HAP-1 (cell line): ENCODE results near the gene KRTAP4-6.
"Not testable (repeated sequence)": the region's sequence is repeated elsewhere in the genome, so short reads cannot be mapped to it uniquely, and the experiment has no call there.

Source experiments
- DNase-seq, 2 experiments: peaks; one replicate each; pipeline ENCODE4 v3.0.0-alpha.2; 2016 to 2020; ENCODE audit warnings: low spot score in 2 of 2
- H3K27me3 ChIP-seq: fragments of 250-450 bp; sonication (Bioruptor Pico); 2 replicates; pipeline ENCODE4 v1.5.1; 2020; ENCODE audit warnings: low read depth, mild to moderate bottlenecking, moderate library complexity
- H3K36me3 ChIP-seq: fragments of 250-450 bp; sonication (Bioruptor Pico); replicated peaks from 2 replicates; pipeline ENCODE4 v1.5.1; 2020; ENCODE audit warnings: mild to moderate bottlenecking
- H3K4me1 ChIP-seq: fragments of 250-450 bp; sonication (Bioruptor Pico); 2 replicates; pipeline ENCODE4 v1.5.1; 2020; ENCODE audit warnings: mild to moderate bottlenecking
- H3K4me3 ChIP-seq: fragments of 250-450 bp; sonication (Bioruptor Pico); 2 replicates; pipeline ENCODE4 v1.5.1; 2020; ENCODE audit warnings: mild to moderate bottlenecking, moderate library complexity
- H3K9me3 ChIP-seq: fragments of 250-450 bp; sonication (Bioruptor Pico); 2 replicates; pipeline ENCODE4 v1.5.1; 2020; ENCODE audit warnings: mild to moderate bottlenecking, moderate library complexity
- in situ Hi-C: fragments of 300-500 bp; cut with MboI; formaldehyde crosslinking; loops from 3 replicates; pipeline ENCODE4 v1.14.3; 2020; ENCODE audit warnings: low sequenced_read_pairs, inconsistent platforms, mixed read lengths

KRTAP4-6 gene

DNA sequence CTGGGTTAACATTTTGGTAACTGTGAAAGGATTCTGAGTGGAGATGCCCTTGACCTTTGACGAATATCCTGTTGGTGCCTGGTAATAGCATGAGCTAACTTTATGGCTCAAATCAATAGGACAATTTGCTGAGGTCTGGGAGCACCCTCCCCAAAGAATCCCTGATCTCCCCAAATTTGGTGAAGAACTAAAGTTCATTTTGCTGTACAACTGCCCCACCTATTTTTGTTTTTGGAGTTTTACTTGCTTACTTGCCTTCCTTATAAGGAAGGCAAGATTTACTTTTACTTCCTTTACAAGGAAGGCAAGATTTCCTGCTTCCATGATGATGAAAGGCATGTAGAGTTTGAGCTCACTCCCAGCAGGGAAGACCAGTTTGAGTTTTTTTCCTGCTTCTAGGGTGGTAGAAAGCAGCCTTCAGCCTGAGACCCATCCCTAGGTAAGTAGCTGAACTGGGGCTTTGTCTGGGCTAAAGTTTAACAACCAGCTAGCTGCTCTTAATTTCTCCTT is 32.3 kb downstream of the KRTAP4-6 start:
- no peaks in the 10 kb centered on the region for H3K4me1 ChIP-seq
- no peak for DNase-seq
- no peaks in the 10 kb centered on the region; the same call in 1 of the 2 replicates for H3K9me3 ChIP-seq
- no peaks in the 10 kb centered on the region for H3K36me3 ChIP-seq
- H3K27me3 ChIP-seq = no peaks in the 10 kb centered on the region
- in situ Hi-C loops = no loop called here
- H3K4me3 ChIP-seq = no peak overlapping the region

DNA sequence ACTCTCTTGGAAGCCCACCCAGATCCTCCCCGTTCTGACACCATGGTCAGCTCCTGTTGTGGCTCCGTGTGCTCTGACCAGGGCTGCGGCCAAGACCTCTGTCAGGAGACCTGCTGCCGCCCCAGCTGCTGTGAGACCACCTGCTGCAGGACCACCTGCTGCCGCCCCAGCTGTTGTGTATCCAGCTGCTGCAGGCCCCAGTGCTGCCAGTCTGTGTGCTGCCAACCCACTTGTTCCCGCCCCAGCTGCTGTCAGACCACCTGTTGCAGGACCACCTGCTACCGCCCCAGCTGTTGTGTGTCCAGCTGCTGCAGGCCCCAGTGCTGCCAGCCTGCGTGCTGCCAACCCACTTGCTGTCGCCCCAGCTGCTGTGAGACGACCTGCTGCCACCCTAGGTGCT is 35.0 kb downstream of the KRTAP4-6 start, which contains the start of gene KRTAP4-9:
TSS of gene KRTAP4-9 (plus strand) at position 43 of the 400 bp plus-strand sequence. CDS start at position 43, 0 bp downstream.
- H3K4me3 ChIP-seq, H3K36me3 ChIP-seq, in situ Hi-C loops, H3K27me3 ChIP-seq, DNase-seq, H3K9me3 ChIP-seq, H3K4me1 ChIP-seq: not testable (repeated sequence)

DNA sequence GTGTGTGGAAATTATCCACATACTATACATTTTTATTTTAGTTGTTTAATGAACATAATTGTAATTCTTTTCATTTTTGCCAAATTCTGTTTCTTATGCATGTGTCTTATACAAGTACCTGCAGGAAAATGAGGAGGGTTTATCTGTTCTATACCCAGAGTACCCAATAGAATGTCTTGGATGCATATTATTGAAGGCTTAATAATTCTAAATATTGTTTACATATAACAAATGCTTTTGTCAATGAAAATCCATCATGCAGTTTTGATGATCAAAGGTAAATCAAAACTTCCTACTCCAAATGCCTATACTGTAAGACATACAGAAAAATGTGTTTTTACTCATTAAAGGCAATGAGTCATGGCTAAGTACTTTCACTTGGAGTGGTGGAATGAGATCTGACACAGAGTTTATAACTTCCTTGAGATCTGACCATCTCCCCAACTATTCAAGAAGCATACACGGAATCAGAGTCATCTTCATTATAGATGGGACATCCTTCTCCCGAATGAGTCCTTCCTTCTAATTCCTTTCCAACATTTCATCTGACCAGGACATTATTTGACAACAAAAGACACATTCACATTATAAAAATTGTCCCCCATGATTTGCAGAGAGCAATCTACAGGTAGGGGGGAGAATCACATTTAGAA is 35.8 kb downstream of the KRTAP4-6 start:
- H3K9me3 ChIP-seq, H3K27me3 ChIP-seq, H3K36me3 ChIP-seq, H3K4me1 ChIP-seq, H3K4me3 ChIP-seq, in situ Hi-C loops, DNase-seq: not testable (repeated sequence)

DNA sequence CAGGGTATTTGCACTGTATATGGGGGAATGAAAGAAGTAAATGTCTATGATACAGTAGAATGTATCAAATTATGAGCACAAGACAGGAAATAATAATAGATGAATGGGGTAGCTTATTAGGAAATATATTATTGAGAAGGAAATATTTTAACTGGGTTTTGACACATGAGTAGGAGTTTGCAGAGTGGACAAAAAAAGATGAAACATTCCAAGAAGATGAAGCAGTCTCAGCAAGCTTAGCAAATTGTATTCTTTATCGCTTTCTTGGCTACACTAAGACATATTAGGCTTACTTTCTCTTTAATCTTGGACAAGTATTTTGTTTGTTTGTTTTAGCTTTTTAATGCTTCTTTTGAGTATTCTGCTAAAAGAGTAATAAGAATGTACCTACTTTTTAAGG is 36.4 kb downstream of the KRTAP4-6 start:
- in situ Hi-C loops = no loop called here
- no peaks in the 10 kb centered on the region for H3K9me3 ChIP-seq
- no peaks in the 10 kb centered on the region for H3K27me3 ChIP-seq
- no peak for DNase-seq
- H3K4me3 ChIP-seq = no peak overlapping the region
- H3K36me3 ChIP-seq = no peaks in the 10 kb centered on the region
- H3K4me1 ChIP-seq = no peaks in the 10 kb centered on the region

DNA sequence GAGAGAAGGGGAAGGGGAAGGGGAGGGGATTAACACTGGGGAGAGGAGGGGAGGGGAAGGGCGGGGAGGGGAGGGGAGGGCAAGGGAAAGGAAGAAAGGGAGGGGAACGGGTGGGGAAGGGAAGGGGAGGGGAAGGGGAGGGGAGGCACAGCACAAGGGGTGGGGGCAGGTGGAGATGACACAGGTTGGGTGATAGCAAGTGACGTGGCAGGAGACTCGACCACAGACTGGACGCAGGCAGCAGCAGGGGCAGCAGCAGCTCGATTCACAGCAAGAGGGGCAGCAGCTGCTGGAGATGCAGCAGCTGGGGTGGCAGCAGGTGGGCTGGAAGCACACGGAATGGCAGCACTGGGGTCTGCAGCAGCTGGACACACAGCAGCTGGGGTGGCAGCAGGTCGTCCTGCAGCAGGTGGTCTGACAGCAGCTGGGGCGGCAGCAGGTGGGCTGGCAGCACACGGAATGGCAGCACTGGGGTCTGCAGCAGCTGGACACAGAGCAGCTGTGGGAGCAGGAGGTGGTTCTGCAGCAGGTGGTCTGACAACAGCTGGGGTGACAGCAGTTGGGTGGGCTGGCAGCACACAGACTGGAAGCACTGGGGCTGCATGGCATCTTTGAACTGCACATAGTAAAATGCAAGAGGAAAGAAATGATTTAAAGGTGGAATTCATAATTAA is 38.6 kb downstream of the KRTAP4-6 start, which contains the start of gene KRTAP4-16:
TSS of gene KRTAP4-16 (minus strand) at position 624 of the 674 bp plus-strand sequence. CDS start at position 624, 0 bp downstream.
- Histone ChIP-seq H3K4me1 (no peaks in the 10 kb centered on the region), H3K27me3 (no peaks in the 10 kb centered on the region), H3K9me3 (no peaks in the 10 kb centered on the region), H3K4me3 (no peak within 1 kb of the TSS), H3K36me3 (no peaks in the 10 kb centered on the region)
- no peak for DNase-seq
- in situ Hi-C loops = no loop called here

DNA sequence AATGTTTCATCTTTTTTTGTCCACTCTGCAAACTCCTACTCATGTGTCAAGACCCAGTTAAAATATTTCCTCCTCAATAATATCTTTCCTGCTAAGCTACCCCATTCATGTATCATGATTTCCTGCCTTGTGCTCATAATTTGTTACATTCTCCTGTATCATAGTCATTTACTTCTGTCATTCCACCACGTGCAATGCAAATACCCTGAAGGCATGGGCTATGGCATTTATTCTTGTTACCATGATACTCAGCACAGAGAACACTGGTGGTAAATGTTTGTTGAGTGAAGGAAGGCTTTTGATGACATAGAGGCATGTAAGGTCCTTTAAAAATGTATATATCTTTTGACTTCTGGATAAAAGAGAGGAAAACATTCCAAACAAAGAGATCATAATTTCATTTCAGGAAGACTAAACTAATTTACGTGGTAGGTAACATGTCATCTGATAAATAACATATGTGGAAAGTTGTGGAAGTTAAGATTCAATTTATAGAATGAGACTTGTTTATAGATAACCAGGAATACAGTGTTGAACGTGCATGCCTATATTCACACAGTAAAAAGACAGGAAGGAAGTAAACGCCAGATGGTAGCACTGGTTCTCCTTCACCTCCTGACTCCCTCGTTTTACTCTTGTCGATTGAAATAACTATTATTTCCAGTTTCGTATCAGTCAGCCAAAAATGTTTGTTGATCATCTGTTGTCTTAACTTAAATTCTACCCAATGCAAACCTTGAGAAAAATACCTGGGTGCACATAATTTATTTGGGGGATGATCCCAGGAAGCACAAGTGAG is 40.5 kb downstream of the KRTAP4-6 start:
- in situ Hi-C loops, DNase-seq, H3K36me3 ChIP-seq, H3K9me3 ChIP-seq, H3K27me3 ChIP-seq, H3K4me1 ChIP-seq, H3K4me3 ChIP-seq: not testable (repeated sequence)

DNA sequence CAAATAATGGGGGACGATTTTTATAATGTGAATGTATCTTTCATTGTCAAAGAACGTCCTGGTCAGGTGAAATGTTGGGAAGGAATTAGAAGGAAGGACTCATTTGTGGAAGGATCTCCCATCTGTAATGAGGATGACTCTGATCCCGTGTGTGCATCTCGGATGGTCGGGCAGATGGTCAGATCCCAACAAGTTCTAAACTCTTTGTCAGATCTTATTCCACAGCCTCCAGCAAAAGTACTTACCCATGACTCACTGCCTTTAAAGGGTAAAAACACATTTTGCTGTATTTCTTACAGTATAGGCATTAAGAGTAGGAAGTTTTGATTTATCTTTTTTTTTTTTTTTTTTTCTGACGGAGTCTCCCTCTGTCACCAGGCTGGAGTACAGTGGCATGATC is 41.9 kb downstream of the KRTAP4-6 start:
- in situ Hi-C loops = no loop called here
- Histone ChIP-seq H3K4me1 (no peaks in the 10 kb centered on the region), H3K27me3 (no peaks in the 10 kb centered on the region), H3K36me3 (no peaks in the 10 kb centered on the region), H3K9me3 (no peaks in the 10 kb centered on the region), H3K4me3 (no peak overlapping the region)
- DNase-seq = no peak

DNA sequence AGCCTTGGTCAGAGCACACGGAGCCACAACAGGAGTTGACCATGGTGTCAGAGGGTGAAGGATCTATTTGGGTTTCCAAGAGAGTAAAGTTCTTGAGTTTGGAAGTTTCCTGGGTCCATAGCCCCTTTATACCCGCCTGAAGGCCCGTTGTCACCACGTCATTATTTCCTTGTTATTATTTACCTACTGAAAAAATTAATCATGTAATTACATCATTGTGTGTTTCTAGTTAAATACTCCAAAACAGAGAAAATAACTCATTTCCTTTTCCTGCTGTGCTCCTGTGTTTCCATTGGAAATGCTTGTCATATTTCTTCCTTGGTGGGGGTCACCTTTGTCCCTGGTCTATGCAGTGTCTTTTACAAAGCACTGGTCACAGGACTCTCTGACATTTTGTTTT is 42.3 kb downstream of the KRTAP4-6 start, which contains the start of gene KRTAP4-8:
TSS of gene KRTAP4-8 (minus strand) at position 101 of the 400 bp plus-strand sequence. CDS start at position 43, 58 bp downstream.
- DNase-seq = no peak
- Histone ChIP-seq H3K4me3 (no peak within 1 kb of the TSS), H3K4me1 (no peaks in the 10 kb centered on the region), H3K9me3 (no peaks in the 10 kb centered on the region), H3K27me3 (no peaks in the 10 kb centered on the region), H3K36me3 (no peaks in the 10 kb centered on the region)
- in situ Hi-C loops = no loop called here

DNA sequence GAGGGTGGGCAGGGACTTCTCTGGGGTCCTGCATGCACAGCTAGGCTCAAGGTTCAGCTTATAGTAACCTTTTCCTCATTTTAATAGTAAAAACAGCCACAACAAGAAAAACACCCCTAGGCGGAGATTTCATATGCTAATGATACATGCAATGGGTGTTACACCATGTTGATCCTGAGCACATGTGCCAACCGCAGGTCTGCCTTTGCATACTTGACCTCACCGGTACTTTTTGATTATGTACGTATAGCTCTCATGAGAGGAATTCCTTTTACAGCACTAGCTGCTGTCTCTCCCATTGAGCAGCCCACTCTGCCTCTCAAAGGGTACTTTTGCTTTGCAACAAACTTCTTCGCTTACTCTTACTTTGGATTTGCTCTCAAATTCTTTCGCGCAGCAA is 44.3 kb downstream of the KRTAP4-6 start:
- H3K4me3 ChIP-seq = no peak overlapping the region
- H3K36me3 ChIP-seq = no peaks in the 10 kb centered on the region
- in situ Hi-C loops = no loop called here
- no peaks in the 10 kb centered on the region for H3K27me3 ChIP-seq
- no peaks in the 10 kb centered on the region for H3K4me1 ChIP-seq
- no peaks in the 10 kb centered on the region for H3K9me3 ChIP-seq
- no peak for DNase-seq
